CD4-positive, alpha-beta T cell treated with Interleukin-21 for 1 hour (primary cell): Measurements from ENCODE around the gene VRTN.
"Not testable (repeated sequence)": the region's sequence is repeated elsewhere in the genome, so short reads cannot be mapped to it uniquely, and the experiment has no call there.

Experiments used
- DNase-seq: peaks from one replicate; pipeline ENCODE4 v3.0.0-alpha.2; 2020

The VRTN gene

DNA sequence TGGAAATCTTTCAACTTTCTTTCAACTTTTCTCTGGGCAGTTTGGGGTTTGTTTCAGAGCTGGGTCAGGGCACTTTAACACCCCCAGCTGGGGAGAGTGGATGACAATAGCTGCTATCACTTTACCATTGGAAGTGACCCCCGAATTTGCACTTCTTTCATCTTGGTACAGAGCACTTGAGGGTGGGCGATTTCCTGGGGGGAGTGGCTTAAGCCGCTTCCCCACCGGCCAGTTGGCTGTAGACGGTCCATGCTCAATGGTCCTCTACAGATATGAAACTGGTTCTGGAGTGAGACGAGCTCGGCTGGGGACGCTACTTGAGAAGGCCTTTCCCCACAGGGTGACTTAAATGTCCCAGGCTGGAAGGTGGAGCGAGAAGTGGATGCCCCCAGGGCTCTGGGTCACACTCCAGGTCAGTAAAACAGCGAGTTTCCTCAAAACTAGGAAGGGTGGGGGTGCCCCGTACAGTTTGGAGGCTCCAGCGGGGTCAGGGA lies at the start of gene VRTN:
Gene VRTN, plus strand, starts transcription at position 231 of the 494 bp plus-strand sequence. CDS start 8,313 bp downstream, outside the sequence.
- DNase-seq = no peak

DNA sequence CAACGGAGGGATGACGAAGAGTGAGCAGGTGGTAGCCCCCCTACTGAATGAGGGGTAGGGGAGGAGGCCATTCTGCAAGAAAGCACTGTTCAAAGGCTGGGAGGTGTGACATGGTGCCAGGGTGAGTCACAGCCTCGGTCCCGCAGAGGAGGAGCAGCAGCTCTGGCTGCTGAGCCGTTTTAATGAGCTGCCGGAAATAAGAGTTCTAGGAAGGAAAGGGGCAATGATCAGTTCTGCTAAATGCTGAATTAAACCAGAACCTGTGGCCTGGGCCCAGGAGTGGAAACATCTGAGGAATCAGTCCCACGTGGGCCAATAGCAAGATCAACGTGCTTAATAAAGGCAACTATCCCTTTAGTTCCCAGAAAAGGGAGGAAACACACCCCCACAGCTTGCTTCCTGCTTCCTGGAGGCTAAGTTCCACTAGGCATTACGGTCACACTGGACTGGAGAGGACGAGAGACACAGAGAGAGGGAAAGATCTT lies 49.2 kb upstream of the VRTN start:
- peak; percentile 34 for DNase-seq

DNA sequence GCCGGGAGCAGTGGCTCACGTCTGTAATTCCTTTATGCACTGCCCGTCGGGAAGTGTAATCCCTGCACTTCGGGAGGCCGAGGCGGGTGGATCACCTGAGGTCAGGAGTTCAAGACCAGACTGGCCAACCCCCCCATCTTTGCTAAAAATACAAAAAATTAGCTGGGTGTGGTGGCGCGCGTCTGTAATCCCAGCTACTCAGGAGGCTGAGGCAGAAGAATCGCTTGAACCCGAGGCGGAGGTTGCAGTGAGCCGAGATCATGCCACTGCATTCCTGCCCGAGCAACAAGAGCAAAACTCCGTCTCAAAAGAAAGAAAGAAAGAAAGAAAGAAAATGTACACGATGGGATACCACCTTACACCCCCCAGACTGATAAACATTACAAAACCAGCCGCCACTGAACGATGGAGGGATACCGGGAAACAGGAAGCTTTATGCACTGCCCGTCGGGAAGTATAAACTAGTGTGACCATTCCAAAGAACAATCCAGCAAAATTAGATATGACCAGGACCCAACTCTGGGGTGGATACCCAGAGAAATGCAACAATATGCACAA lies 46.6 kb upstream of the VRTN start:
- no peak for DNase-seq

DNA sequence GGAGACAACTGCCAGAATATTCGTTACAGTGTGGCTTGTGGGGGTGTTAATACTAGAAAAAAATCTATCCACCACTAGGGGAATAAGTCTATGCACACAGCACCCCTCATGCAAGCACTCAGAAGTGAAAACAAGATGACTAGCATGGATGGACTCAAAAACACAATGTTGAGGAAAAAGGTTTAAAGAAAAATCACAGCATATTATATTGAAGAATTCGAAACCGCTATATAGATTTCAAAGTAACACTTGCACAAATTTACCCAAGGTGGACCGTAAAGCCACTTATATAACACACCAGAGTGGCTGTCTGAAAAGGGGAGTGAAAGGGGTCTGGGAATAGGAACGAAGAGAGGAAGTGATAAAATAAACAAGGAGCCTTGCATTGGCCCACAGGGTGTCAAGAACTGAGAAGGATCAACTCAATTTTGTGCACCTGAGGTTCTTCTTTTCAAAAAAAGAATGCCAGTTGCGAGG lies 46.1 kb upstream of the VRTN start:
- peak; percentile 64 for DNase-seq

- peak; percentile 91 for DNase-seq
Observed at GRCh38 chr14:74302634-74303569, 45.4 kb upstream of the VRTN start, which contains the start of gene ABCD4. Gene ABCD4 (minus strand): TSS chr14:74302934. CDS start chr14:74302912, 22 bp downstream.

DNA sequence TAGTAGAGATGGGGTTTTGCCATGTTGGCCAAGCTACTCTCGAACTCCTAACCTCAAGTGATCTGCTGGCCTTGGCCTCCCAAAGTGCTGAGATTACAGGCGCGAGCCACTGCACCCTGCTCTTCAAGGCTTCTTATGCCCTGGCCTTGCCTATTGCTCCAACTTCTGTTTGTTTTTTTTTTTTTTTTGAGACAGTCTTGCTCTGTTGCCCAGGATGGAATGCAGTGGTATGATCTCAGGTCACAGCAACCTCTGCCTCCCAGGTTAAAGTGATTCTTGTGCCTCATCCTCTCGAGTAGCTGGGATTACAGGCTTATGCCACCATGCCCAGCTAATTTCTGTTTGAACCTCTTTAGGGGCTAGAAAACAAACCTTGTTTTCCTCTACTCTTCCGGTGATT lies 39.6 kb upstream of the VRTN start:
- DNase-seq = no peak

- DNase-seq = no peak
Observed at GRCh38 chr14:74309125-74310022, 38.9 kb upstream of the VRTN start.

DNA sequence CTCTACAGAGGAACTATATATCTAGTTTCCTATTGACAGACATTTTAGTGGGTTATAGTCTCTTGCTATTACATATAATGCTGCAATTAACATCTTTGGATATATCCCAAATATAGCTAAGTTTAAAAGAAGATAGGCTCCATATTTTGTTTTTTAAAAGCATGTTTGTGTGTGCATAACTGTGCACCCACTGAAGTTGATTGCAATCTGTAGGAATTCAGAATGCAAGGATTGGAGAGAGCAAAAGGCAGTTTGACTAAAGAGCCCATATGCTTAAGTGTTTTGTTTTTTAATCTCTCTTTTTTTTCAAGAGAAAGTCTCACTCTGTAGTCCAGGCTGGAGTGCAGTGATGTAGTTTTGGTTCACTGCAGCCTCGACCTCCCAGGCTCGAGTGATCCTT lies 36.1 kb upstream of the VRTN start:
- DNase-seq = no peak

- no peak for DNase-seq
Observed at GRCh38 chr14:74313601-74314000, 34.7 kb upstream of the VRTN start.

GRCh38 chr14:74314576-74314975 lies 33.7 kb upstream of the VRTN start:
- no peak for DNase-seq

GRCh38 chr14:74324931-74325361 lies 23.3 kb upstream of the VRTN start:
- no peak for DNase-seq

- DNase-seq = no peak
Observed at GRCh38 chr14:74325446-74325845, 22.8 kb upstream of the VRTN start.

GRCh38 chr14:74326369-74327152 lies 21.7 kb upstream of the VRTN start:
- DNase-seq = no peak

DNA sequence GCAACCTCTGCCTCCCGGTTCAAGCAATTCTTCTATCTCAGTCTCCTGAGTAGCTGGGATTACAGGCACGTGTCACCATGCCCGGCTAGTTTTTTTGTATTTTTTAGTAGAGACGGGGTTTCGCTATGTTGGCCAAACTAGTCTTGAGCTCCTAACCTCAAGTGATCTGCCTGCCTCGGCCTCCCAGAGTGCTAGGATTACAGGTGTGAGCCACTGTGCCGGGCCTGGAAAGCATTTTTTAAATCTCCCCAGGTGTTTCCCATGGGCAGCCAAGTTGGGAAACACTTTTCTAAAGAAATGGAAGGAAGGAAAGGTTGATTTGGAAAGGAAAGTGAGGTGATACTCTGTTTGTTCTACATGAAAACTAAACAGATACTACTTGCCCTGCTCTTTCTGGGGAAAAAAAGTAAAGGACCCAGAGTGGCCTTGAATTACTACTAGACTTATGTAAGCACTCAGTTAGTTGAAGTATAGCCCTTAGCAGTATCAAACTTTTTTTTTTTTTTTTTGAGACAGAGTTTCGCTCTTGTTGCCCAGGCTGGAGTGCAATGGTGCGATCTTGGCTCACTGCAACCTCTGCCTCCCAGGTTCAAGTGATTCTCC lies 18.2 kb upstream of the VRTN start:
- not testable (repeated sequence) for DNase-seq

DNA sequence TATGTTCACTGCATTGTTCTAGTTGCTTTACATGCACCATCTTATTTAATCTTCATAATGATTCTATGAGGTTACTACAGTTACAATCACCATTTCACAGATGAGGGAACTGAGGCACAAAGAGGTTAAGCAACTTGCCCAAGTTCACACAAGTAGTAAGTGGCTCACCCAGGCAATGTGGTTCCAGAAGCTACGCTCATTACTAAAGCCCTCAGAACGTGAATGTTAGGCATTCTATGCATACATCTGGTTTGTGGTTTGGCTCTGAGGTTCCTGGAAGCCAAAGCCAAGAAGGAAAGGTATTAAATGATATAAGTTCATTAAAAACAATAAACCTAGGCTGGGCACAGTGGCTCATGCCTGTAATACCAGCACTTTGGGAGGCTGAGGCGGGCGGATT lies 14.4 kb upstream of the VRTN start:
- no peak for DNase-seq

- DNase-seq = no peak
Observed at GRCh38 chr14:74346341-74346740, 1.9 kb upstream of the VRTN start.

GRCh38 chr14:74347097-74347794 lies 1.0 kb upstream of the VRTN start:
- no peak for DNase-seq

DNA sequence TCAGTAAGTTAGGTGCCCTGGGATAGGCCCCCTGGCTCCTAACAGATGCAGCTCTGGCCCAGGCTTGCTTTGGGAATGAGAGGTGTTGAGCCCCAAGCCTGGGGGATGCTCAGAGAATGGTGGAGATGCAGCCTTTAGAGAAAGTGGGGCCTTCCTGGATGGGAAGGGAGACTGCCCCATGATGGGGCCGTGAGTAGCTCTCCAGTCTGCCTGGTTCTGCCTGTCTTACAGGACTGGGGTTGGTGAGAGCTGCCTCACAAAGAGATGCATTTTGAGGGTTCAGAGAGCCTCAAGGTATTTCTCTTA lies 523 bp upstream of the VRTN start:
- no peak for DNase-seq

GRCh38 chr14:74348735-74349463 lies 628 bp downstream of the VRTN start:
- no peak for DNase-seq

- DNase-seq = no peak
Observed at GRCh38 chr14:74349757-74350156, 1.5 kb downstream of the VRTN start.
